Left ventricle myocardium inferior (tissue), 1 donor: ENCODE results near the gene CTF1. TPM values are rescaled to one million over a fixed set of nuclear protein-coding genes. Genes with fewer than 3 reads are reported as not detected.
A peak's percentile ranks its signal among the peaks of the same experiment; 100 is the strongest.

Experiments used
- DNase-seq: peaks from one replicate; pipeline ENCODE4 v3.0.0-alpha.2; 2020
- H3K27ac ChIP-seq: fragments of 200-600 bp; replicated peaks from 2 replicates; pipeline ENCODE4 v1.8.0; 2021
- H3K27me3 ChIP-seq: fragments of 200-600 bp; 2 replicates; pipeline ENCODE4 v1.8.0; 2021; ENCODE audit warnings: low read depth
- H3K36me3 ChIP-seq: fragments of 200-600 bp; 2 replicates; pipeline ENCODE4 v1.8.0; 2021
- H3K4me1 ChIP-seq: fragments of 200-600 bp; 2 replicates; pipeline ENCODE4 v1.8.0; 2021
- H3K4me3 ChIP-seq: fragments of 200-600 bp; 2 replicates; pipeline ENCODE4 v1.8.0; 2021; ENCODE audit warnings: mild to moderate bottlenecking, moderate library complexity
- H3K9me3 ChIP-seq: fragments of 200-600 bp; replicated peaks from 2 replicates; pipeline ENCODE4 v1.8.0; 2021
- intact Hi-C: fragments of 100-400 bp; cut with micrococcal nuclease; formaldehyde crosslinking; loops from one replicate; pipeline ENCODE4 v1.11.0; 2022
- total RNA-seq: library from RNA; stranded (reverse); fragmentation: NEBNext Ultra II Directional; extraction: Animal tissue kit (Norgen Biotek cat#: 25700); gene quantifications from one replicate; pipeline ENCODE4 v1.2.1, GENCODE V29; 2021
- TF ChIP-seq, protein P1 (sequence below): fragments of 200-600 bp; IDR thresholded peaks from 2 replicates; pipeline ENCODE4 v1.8.0; 2021; ENCODE audit warnings: antibody characterized with exemption, mild to moderate bottlenecking, borderline replicate concordance
- donor health status: DM: no; HTN: yes; CAD: no; lungs with severe emphysema.

The CTF1 gene
- total RNA-seq, 1 donor from 2014 or later: 9.6 TPM

DNA sequence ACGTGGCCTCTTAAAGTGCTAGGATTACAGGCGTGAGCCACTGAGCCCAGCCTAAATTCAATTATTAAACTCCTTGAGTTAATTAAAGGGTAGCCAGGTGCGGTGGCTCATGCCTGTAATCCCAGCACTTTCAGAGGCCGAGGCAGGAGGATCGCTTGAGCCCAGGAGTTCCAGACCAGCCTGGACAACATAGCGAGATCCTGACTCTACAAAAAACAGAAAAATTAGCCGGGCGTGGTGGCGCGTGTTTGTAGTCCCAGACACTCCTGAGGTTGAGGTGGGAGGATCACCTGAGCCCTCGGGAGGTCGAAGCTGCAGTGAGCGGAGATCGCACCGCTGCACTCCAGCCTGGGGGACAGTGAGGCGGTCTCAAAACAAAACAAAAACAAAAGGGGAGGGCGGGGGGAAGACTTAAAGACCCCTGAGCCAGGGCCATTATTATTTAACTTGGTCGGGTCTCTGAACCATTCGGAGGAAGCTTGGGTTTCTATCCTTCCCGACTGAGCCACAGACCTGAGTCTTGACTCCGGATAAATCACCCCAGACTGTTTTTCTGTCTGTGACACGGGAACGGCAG is 22.1 kb upstream of the CTF1 start:
- intact Hi-C loops: no loop called here
- Histone ChIP-seq H3K4me3 (peak overlapping the region; percentile 99), H3K36me3 (peaks cover 7% of the 10 kb centered on the region), H3K4me1 (peaks cover 35% of the 10 kb centered on the region), H3K9me3 (no peaks in the 10 kb centered on the region), H3K27me3 (no peaks in the 10 kb centered on the region), H3K27ac (peak overlapping the region; percentile 99)
- no peak for DNase-seq
- TF ChIP-seq, protein P1, sequence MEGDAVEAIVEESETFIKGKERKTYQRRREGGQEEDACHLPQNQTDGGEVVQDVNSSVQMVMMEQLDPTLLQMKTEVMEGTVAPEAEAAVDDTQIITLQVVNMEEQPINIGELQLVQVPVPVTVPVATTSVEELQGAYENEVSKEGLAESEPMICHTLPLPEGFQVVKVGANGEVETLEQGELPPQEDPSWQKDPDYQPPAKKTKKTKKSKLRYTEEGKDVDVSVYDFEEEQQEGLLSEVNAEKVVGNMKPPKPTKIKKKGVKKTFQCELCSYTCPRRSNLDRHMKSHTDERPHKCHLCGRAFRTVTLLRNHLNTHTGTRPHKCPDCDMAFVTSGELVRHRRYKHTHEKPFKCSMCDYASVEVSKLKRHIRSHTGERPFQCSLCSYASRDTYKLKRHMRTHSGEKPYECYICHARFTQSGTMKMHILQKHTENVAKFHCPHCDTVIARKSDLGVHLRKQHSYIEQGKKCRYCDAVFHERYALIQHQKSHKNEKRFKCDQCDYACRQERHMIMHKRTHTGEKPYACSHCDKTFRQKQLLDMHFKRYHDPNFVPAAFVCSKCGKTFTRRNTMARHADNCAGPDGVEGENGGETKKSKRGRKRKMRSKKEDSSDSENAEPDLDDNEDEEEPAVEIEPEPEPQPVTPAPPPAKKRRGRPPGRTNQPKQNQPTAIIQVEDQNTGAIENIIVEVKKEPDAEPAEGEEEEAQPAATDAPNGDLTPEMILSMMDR: no peak

DNA sequence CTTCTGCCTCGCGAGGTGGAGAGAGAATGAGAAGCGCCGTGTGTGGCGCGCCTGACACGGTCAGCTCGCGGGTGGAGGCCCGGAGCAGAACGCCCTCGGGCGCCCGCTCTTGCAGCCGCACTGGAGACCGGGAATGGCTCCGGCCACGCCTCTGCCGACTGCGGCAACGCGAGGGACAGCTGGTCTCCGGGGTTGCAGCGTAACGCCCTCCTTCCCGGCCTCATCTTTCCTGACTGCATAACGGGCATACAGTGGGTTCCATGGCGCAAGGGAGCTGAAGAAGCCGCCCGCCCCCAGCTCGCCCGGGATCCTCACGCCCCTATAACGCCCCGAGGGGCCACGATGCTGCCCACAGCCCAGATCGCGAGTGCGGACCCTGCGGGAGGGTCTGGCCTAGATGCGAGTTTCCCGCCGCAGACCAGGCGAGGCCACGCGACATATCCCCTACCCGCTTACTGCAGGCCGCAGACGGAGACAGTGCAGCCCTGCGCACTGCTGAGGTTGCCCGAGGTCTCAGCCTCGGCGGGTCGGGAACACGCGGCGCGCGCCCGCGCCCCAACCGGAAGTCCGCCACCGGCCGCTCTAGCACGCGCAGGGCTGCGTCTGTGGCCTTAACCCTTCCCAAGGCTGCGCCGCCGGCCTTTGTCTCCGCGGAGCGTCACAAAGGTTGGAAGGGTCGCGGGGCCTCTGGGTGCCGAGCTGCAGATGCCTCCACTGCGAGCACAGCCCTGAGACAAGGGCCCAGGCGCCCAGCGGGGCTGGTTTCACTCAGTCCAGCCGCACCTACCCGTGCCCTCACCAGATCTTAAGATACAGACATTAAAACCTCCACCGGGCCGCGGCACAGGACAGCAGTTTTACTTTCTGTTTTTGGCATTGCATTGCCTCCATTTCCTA is 21.3 kb upstream of the CTF1 start:
- Histone ChIP-seq H3K36me3 (peaks cover 12% of the 10 kb centered on the region), H3K4me1 (peaks cover 35% of the 10 kb centered on the region), H3K27ac (peak overlapping the region; percentile 99), H3K9me3 (no peaks in the 10 kb centered on the region), H3K27me3 (no peaks in the 10 kb centered on the region), H3K4me3 (peak overlapping the region; percentile 99)
- intact Hi-C loops: no loop called here
- DNase-seq: peak; percentile 93
- TF ChIP-seq, protein P1: no peak

DNA sequence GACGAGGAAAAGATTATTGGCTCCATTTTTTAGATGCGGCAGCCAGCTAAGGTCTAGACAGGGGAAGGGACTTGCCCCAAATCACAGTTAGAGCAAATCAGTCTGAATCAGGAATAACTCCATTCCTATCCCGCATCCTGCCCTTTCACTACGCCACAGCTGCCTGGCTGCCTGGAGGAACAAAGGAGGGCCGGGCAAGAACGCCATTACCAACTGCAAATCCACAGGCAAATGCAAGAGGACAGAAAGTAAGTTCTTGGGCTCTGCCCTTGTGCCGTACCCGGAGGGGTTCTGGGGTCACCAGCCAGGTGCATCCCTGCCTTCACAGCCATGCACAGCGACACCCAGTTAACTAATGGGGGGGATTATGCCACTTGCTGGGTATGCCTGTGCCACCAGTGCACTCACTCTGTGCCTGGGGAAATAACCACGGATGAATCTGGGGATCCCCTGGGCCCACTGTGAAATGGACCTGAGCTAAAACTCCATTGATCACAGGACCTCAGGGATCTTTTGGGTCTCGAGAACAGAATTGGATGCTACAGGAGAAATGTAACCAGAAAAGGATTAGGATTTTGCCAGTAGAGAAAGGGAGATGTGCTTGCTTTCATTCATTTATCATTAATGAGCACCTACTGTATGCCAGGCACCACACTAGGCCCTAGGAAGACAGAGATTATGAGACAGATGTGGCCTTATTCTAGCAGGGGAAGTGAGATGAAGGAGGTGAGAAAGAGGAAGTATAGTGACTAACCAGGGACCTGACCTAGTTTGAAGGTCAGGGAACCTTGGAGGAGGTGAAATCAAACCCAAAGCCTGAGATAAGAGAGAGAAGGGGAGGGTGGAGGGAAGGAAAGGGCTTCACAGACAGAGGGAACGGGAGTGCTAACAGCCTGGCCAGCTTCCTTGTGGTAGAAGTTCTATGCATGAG is 20.3 kb upstream of the CTF1 start:
- TF ChIP-seq, protein P1: no peak
- Histone ChIP-seq H3K36me3 (peaks cover 14% of the 10 kb centered on the region), H3K4me3 (peak overlapping the region; percentile 99), H3K9me3 (no peaks in the 10 kb centered on the region), H3K27ac (peak overlapping the region; percentile 99), H3K27me3 (no peaks in the 10 kb centered on the region), H3K4me1 (peaks cover 39% of the 10 kb centered on the region)
- DNase-seq: no peak
- intact Hi-C loops: no loop called here

DNA sequence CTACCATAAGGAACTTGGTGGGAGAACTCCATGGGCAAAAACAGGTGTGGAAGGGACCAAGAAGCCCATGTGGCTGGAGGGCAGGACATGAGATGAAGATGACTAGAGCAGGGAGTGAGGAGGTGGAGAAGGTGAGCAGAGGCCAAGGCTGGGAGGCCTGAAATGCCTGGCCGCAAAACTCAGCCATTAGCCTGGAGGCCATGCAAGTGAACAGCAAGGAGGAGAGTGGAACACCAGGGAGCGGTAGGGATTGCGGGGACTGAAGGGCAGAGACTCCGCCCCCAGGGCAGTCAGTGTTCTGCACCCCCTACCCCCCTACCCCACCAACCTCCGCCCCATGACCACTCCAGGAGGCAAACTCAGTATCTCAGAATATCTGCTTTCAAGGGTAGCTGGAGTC is 19.5 kb upstream of the CTF1 start:
- no peaks in the 10 kb centered on the region for H3K9me3 ChIP-seq
- TF ChIP-seq, protein P1: no peak
- peaks cover 14% of the 10 kb centered on the region for H3K36me3 ChIP-seq
- no peak for DNase-seq
- H3K27ac ChIP-seq: peak overlapping the region; percentile 99
- intact Hi-C loops: no loop called here
- H3K4me3 ChIP-seq: peak overlapping the region; percentile 99
- H3K4me1 ChIP-seq: peaks cover 46% of the 10 kb centered on the region
- H3K27me3 ChIP-seq: no peaks in the 10 kb centered on the region
